GM12892 (cell line): ENCODE data around the gene LMO3.

ENCODE experiments used
- DNase-seq: peaks from one replicate; pipeline ENCODE4 v3.0.0; 2011; ENCODE audit not compliant: insufficient read length
- FAIRE-seq: peaks from 2 replicates; lab custom pipeline; 2011; peaks lifted over from hg19 to GRCh38; lab: Jason Lieb, UNC
- POLR2A ChIP-seq: IDR thresholded peaks from 2 replicates; pipeline ENCODE4 v1.6.1; 2011; ENCODE audit warnings: low read depth, low read length, control low read depth
- POLR2AphosphoS5 ChIP-seq: IDR thresholded peaks from 2 replicates; pipeline ENCODE4 v1.6.1; 2011; ENCODE audit warnings: low read depth, low read length, control low read depth
- TAF1 ChIP-seq: IDR thresholded peaks from 2 replicates; pipeline ENCODE4 v1.6.1; 2011; ENCODE audit warnings: low read depth, mild to moderate bottlenecking, control low read depth, low read length, borderline replicate concordance

LMO3 gene

GRCh38 chr12:16587514-16587913 lies 18.4 kb downstream of the LMO3 start:
- no peak for DNase-seq
- FAIRE-seq = no peak

GRCh38 chr12:16587110-16587453 lies 18.9 kb downstream of the LMO3 start:
- DNase-seq (no peak), FAIRE-seq (no peak)

More at GRCh38 chr12:16587514-16587913, 18.4 kb downstream of the LMO3 start:
- TF ChIP-seq POLR2AphosphoS5 (no peak), POLR2A (no peak), TAF1 (no peak)

GRCh38 chr12:16586350-16587109 lies 19.4 kb downstream of the LMO3 start:
- FAIRE-seq (no peak), DNase-seq (no peak)
- TF ChIP-seq POLR2AphosphoS5 = no peak
- TF ChIP-seq TAF1 = no peak
- TF ChIP-seq POLR2A = no peak

More at GRCh38 chr12:16587110-16587453, 18.9 kb downstream of the LMO3 start:
- TF ChIP-seq POLR2AphosphoS5 (no peak), POLR2A (no peak), TAF1 (no peak)

- TF ChIP-seq TAF1 = no peak
- TF ChIP-seq POLR2A = no peak
- no peak for TF ChIP-seq POLR2AphosphoS5
- DNase-seq = no peak
- no peak for FAIRE-seq
These were observed 20.2 kb downstream of the LMO3 start for GRCh38 chr12:16585781-16586180.

GRCh38 chr12:16583969-16584745 lies 21.8 kb downstream of the LMO3 start:
- no peak for DNase-seq
- FAIRE-seq = no peak
- TF ChIP-seq POLR2A (no peak), TAF1 (no peak), POLR2AphosphoS5 (no peak)

GRCh38 chr12:16581416-16581815 lies 24.5 kb downstream of the LMO3 start:
- TF ChIP-seq TAF1 (no peak), POLR2AphosphoS5 (no peak), POLR2A (no peak)
- DNase-seq = no peak
- FAIRE-seq = no peak

- DNase-seq = no peak
- no peak for FAIRE-seq
- TF ChIP-seq POLR2A (no peak), TAF1 (no peak), POLR2AphosphoS5 (no peak)
These were observed 26.9 kb downstream of the LMO3 start for GRCh38 chr12:16579041-16579440.

- TF ChIP-seq TAF1 (no peak), POLR2A (no peak), POLR2AphosphoS5 (no peak)
- DNase-seq (no peak), FAIRE-seq (no peak)
These were observed 32.4 kb downstream of the LMO3 start for GRCh38 chr12:16573398-16574077.

GRCh38 chr12:16568873-16569272 lies 37.1 kb downstream of the LMO3 start:
- TF ChIP-seq POLR2A (no peak), POLR2AphosphoS5 (no peak), TAF1 (no peak)
- FAIRE-seq (no peak), DNase-seq (no peak)

GRCh38 chr12:16564675-16565074 lies 41.3 kb downstream of the LMO3 start:
- no peak for FAIRE-seq
- TF ChIP-seq TAF1 (no peak), POLR2AphosphoS5 (no peak), POLR2A (no peak)

GRCh38 chr12:16563504-16563903 lies 42.5 kb downstream of the LMO3 start:
- TF ChIP-seq POLR2A (no peak), POLR2AphosphoS5 (no peak)
- FAIRE-seq (no peak), DNase-seq (no peak)

More at GRCh38 chr12:16564675-16565074, 41.3 kb downstream of the LMO3 start:
- no peak for DNase-seq

GRCh38 chr12:16562921-16563320 lies 43.0 kb downstream of the LMO3 start:
- FAIRE-seq (no peak), DNase-seq (no peak)
- TF ChIP-seq POLR2AphosphoS5 (no peak), TAF1 (no peak), POLR2A (no peak)
